NCI-H748 treated with DMSO at 0.1 percent for 48 hours (cell line): Measurements from ENCODE around the gene AQP6.
"Not testable (repeated sequence)": the region's sequence is repeated elsewhere in the genome, so short reads cannot be mapped to it uniquely, and the experiment has no call there.

Experiments used
- DNase-seq: peaks from one replicate; lab custom pipeline; 2025; lab: John Stamatoyannopoulos, UW

Gene AQP6

GRCh38 chr12:49969651-49970429, 2.9 kb upstream of the AQP6 start:
- no peak for DNase-seq

- DNase-seq, result no peak
These were observed 2.1 kb upstream of the AQP6 start for GRCh38 chr12:49970658-49971057.

- DNase-seq, result no peak
These were observed 1.6 kb upstream of the AQP6 start for GRCh38 chr12:49971141-49971540.

GRCh38 chr12:49972129-49972528, 618 bp upstream of the AQP6 start:
- DNase-seq, result no peak

GRCh38 chr12:49973361-49973830, 649 bp downstream of the AQP6 start:
- DNase-seq, result no peak

- DNase-seq, result no peak
These were observed 1.5 kb downstream of the AQP6 start for GRCh38 chr12:49974231-49974675.

GRCh38 chr12:49974677-49975317, 2.0 kb downstream of the AQP6 start:
- no peak for DNase-seq

- no peak for DNase-seq
These were observed 2.6 kb downstream of the AQP6 start for GRCh38 chr12:49975318-49975761.

- DNase-seq, result no peak
These were observed 3.8 kb downstream of the AQP6 start for GRCh38 chr12:49976557-49976956.

- no peak for DNase-seq
These were observed 5.4 kb downstream of the AQP6 start for GRCh38 chr12:49978125-49978524.

- DNase-seq, result no peak
These were observed 6.4 kb downstream of the AQP6 start for GRCh38 chr12:49979016-49979586.

- DNase-seq, result no peak
These were observed 7.0 kb downstream of the AQP6 start for GRCh38 chr12:49979791-49980190.

- no peak for DNase-seq
These were observed 8.0 kb downstream of the AQP6 start for GRCh38 chr12:49980501-49981349.

GRCh38 chr12:49982246-49983087, 9.7 kb downstream of the AQP6 start:
- DNase-seq, result no peak

- DNase-seq, result no peak
These were observed 11.1 kb downstream of the AQP6 start for GRCh38 chr12:49983892-49984291.

GRCh38 chr12:49984476-49985359, 12.0 kb downstream of the AQP6 start:
- DNase-seq, result no peak

- no peak for DNase-seq
These were observed 13.2 kb downstream of the AQP6 start for GRCh38 chr12:49985981-49986380.

GRCh38 chr12:49986476-49986875, 13.7 kb downstream of the AQP6 start:
- DNase-seq, result not testable (repeated sequence)

- DNase-seq, result no peak
These were observed 15.0 kb downstream of the AQP6 start for GRCh38 chr12:49987625-49988303.

GRCh38 chr12:49989400-49989799, 16.7 kb downstream of the AQP6 start:
- DNase-seq, result not testable (repeated sequence)
